NCI-H2196 (cell line): ENCODE measurements around the gene RAI1.
"Not testable (repeated sequence)": the region's sequence is repeated elsewhere in the genome, so short reads cannot be mapped to it uniquely, and the experiment has no call there.

ENCODE experiments used
- DNase-seq: peaks from one replicate; lab custom pipeline; 2025; ENCODE audit not compliant: unreplicated experiment; lab: John Stamatoyannopoulos, UW

RAI1 gene

GRCh38 chr17:17796787-17797061 is 115.5 kb downstream of the RAI1 start:
- no peak for DNase-seq

- no peak for DNase-seq
Observed at GRCh38 chr17:17797119-17797809, 116.0 kb downstream of the RAI1 start.

DNA sequence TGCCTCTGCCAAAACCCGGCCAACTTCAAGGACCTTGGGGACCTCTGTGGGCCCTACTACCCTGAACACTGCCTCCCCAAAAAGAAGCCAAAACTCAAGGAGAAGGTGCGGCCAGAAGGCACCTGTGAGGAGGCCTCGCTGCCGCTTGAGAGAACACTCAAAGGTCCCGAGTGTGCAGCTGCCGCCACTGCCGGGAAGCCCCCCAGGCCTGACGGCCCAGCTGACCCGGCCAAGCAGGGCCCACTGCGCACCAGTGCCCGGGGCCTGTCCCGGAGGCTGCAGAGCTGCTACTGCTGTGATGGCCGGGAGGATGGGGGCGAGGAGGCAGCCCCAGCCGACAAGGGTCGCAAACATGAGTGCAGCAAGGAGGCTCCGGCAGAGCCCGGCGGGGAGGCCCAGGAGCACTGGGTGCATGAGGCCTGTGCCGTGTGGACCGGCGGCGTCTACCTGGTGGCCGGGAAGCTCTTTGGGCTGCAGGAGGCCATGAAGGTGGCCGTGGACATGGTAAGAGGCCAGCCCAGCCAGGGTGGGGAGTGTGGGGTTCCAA is 116.8 kb downstream of the RAI1 start:
- no peak for DNase-seq

GRCh38 chr17:17798573-17799255 is 117.5 kb downstream of the RAI1 start:
- DNase-seq, result no peak

GRCh38 chr17:17800504-17801021 is 119.3 kb downstream of the RAI1 start:
- DNase-seq, result no peak

DNA sequence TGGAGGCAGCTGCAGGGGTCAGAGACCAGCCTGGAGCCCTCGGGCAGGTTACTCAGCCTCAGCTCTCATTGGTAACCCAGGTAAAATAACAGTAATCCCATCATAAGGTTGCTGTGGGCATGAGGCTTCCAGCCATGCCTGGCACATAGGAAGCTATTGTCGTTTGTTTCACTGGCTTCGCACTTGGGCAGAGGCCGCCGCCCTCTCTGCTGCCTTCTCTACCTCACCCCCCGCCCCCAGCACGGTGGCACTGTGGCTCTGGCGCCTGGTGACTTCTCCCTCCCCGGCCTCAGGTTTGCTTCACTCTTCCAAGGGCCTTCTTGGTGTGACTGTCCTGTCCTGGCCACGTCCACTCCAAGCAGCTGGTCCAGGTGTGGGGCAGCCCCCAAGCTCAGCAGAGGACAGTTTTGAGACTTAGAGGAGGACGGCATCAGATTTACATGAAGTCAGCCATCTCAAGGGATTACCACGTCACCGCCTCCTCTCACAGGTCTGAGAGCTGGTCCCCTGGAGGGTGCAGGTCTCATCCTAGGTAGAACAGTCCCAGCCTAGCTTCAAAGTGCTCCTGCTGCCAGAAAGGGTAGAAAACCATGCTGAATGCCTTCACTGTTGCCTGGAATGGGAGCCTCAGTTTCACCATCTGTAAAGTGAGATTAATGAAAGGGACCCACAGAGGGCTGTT is 120.7 kb downstream of the RAI1 start:
- no peak for DNase-seq

DNA sequence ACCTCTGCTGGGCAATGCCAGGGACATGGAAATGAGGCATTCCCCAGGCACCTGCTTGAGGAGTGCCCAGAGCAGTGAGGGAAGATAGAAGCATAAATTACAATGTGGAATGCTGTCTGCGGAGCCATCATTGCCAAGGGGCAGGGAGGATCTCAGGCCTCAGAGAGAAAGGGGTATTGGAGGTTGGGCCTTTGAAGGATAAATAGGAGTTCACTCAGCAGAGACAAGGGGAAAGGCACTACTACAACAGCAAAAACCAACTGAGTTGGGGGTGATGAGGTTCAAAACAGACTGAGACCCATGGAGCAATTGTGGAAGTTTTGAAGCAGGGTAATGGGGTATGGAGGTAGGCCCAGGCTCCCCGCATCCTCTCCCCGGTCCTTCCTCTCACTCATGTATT is 122.7 kb downstream of the RAI1 start:
- no peak for DNase-seq

DNA sequence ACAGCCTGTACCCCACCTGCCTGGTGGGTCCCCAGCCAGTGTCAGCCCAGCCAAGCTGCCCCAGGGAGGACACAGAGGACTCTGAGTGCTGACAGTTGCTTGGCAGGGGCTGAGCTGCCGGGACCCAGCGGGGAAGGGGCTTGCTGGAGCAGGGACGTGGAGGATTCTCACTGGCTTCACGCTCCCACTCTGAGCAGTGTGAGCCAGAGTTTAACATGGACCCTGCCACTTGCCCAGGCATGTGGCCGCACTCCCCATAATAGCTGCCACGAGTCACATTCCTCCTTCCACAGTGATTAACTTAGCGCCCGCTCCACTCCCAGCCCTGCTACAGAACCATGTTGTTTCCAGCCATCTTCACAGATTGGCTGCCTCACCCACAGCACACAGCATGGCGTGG is 124.3 kb downstream of the RAI1 start:
- no peak for DNase-seq

- no peak for DNase-seq
Observed at GRCh38 chr17:17806035-17806434, 124.8 kb downstream of the RAI1 start.

DNA sequence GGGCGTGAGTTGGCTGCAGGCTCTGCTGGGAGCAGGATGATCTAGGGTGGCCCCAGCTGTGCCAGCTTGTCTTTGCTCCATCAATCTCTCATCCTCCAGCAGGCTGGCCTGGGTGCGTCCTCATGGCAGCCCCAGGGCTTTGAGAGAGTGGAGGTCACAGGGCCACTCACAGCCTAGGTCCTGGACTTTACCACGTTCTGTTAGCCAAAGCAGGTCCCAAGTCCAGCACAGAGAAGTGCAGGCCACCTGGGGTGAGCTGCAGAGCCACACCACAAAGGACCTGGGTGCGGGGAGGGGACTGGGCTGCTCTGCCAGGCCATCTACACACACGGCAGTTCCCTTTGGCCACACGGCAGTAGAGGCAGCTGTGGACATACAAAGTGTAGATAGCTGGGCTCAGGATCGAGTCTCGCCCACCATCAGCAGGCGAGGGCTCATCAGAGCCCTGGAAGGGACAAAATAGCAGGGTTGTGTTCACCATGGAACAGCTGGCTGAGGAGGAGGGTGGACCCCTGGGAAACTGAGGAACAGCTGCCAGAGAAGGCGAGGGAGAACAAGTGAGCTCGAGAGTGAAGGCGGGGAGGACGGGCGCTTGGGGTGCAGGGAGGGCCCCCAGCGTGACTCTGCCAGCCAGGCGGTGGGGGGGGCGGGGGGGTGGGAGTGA is 125.5 kb downstream of the RAI1 start:
- DNase-seq, result no peak

DNA sequence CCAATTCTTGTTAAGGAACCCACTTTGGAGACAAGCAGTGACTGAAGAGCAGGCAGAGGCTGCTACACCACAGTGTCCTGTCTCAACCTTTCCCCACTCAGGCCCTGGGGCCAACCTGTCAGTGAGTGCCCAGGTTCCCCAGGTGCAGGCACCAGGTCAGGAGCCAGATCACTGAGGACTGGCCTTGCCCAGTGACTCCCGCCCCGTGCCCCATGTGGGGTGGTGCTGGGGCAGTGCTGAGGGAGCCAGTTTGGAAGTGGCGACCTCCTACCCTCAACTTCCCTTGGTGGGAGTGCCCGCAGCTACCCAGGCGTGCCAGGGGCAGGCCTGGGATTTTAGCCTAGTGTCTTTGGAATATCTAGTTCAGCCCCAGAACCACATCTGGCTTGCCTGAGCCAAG is 126.2 kb downstream of the RAI1 start:
- DNase-seq, result no peak

- DNase-seq, result not testable (repeated sequence)
Observed at GRCh38 chr17:17808200-17808599, 126.9 kb downstream of the RAI1 start.

DNA sequence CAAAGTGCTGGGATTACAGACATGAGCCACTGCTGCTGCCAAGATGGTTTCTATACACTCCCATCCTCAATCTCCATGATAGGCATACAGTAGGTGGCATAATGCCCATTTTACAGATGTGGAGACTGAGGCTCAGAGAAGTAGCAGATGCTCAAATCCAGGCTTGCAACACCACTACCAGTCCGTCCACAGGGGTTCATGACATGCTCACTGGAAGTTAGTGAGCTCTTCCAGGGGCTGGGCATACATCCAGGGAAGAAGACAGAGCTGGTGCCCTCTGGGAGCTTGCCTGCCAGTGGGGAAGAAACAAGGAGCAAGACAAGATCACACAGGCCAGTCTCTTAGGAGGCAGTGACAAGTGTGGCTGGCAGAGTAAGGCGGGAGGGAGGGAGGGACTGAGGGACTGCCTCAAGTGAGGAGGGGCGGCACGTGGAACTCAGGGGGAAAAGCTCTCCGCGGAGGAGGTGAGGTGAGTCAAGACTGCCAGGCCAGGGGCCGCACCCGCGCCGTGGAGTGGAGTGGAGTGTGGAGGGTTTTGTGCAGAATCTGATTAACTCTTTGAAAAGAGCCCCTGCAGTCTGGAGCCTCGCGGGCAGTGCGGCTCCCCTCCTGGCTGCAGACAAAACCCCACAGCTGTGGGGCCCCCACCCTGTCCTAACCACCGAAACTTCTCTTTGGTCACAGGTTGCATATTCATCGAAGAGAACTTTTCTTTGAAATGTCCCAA is 127.6 kb downstream of the RAI1 start:
- DNase-seq, result no peak

GRCh38 chr17:17809531-17810083 is 128.3 kb downstream of the RAI1 start:
- no peak for DNase-seq

GRCh38 chr17:17810084-17810894 is 129.0 kb downstream of the RAI1 start:
- no peak for DNase-seq

- no peak for DNase-seq
Observed at GRCh38 chr17:17810895-17811248, 129.6 kb downstream of the RAI1 start.

GRCh38 chr17:17811381-17812210 is 130.3 kb downstream of the RAI1 start:
- DNase-seq, result no peak

- DNase-seq, result peak; percentile 42
Observed at GRCh38 chr17:17812211-17813054, 131.2 kb downstream of the RAI1 start.
